ENCODE measurements around the gene CAMTA1.
"Not testable (repeated sequence)": the region's sequence is repeated elsewhere in the genome, so short reads cannot be mapped to it uniquely, and the experiment has no call there.

Gene CAMTA1

GRCh38 chr1:7604906-7605305 is 819.7 kb downstream of the CAMTA1 start:
- not testable (repeated sequence) for DNase-seq (ENCODE audit: low read depth in 2 of 2)

- DNase-seq (ENCODE audit: low read depth in 2 of 2) = no peak
These were observed 820.8 kb downstream of the CAMTA1 start for GRCh38 chr1:7606096-7606495.

- no peak for DNase-seq (ENCODE audit: low read depth in 2 of 2)
These were observed 821.8 kb downstream of the CAMTA1 start for GRCh38 chr1:7607097-7607496.

- no peak for DNase-seq (ENCODE audit: low read depth in 2 of 2)
These were observed 823.5 kb downstream of the CAMTA1 start for GRCh38 chr1:7608628-7609305.

GRCh38 chr1:7609311-7609994 is 824.2 kb downstream of the CAMTA1 start:
- DNase-seq (ENCODE audit: low read depth in 2 of 2) = no peak

- no peak for DNase-seq (ENCODE audit: low read depth in 2 of 2)
These were observed 825.0 kb downstream of the CAMTA1 start for GRCh38 chr1:7610106-7610731.

- DNase-seq (ENCODE audit: low read depth in 2 of 2) = no peak
These were observed 825.7 kb downstream of the CAMTA1 start for GRCh38 chr1:7610936-7611335.

GRCh38 chr1:7611421-7612010 is 826.3 kb downstream of the CAMTA1 start:
- no peak for DNase-seq (ENCODE audit: low read depth in 2 of 2)

GRCh38 chr1:7613106-7613850 is 828.0 kb downstream of the CAMTA1 start:
- no peak for DNase-seq (ENCODE audit: low read depth in 2 of 2)

GRCh38 chr1:7613851-7614205 is 828.6 kb downstream of the CAMTA1 start:
- no peak for DNase-seq (ENCODE audit: low read depth in 2 of 2)

- no peak for DNase-seq (ENCODE audit: low read depth in 2 of 2)
These were observed 829.4 kb downstream of the CAMTA1 start for GRCh38 chr1:7614576-7615074.

- DNase-seq (ENCODE audit: low read depth in 2 of 2) = no peak
These were observed 829.9 kb downstream of the CAMTA1 start for GRCh38 chr1:7615138-7615537.

GRCh38 chr1:7616076-7616832 is 831.0 kb downstream of the CAMTA1 start:
- peak; percentile 2 to 7 for DNase-seq (ENCODE audit: low read depth in 2 of 2)

GRCh38 chr1:7616953-7617352 is 831.7 kb downstream of the CAMTA1 start:
- DNase-seq (ENCODE audit: low read depth in 2 of 2) = no peak

GRCh38 chr1:7617826-7618225 is 832.6 kb downstream of the CAMTA1 start:
- no peak for DNase-seq (ENCODE audit: low read depth in 2 of 2)

GRCh38 chr1:7620196-7620595 is 834.9 kb downstream of the CAMTA1 start:
- DNase-seq (ENCODE audit: low read depth in 2 of 2) = no peak

GRCh38 chr1:7621334-7622219 is 836.3 kb downstream of the CAMTA1 start:
- DNase-seq (ENCODE audit: low read depth in 2 of 2) = no peak

- no peak for DNase-seq (ENCODE audit: low read depth in 2 of 2)
These were observed 838.6 kb downstream of the CAMTA1 start for GRCh38 chr1:7623842-7624241.

- no peak for DNase-seq (ENCODE audit: low read depth in 2 of 2)
These were observed 839.6 kb downstream of the CAMTA1 start for GRCh38 chr1:7624791-7625355.

- no peak for DNase-seq (ENCODE audit: low read depth in 2 of 2)
These were observed 840.1 kb downstream of the CAMTA1 start for GRCh38 chr1:7625401-7625800.
